H1 (cell line): ENCODE results near the gene ARHGEF28. TPM values are rescaled to one million over a fixed set of nuclear protein-coding genes. Genes with fewer than 3 reads are reported as not detected.

Source experiments
- BACH1 ChIP-seq: IDR thresholded peaks from 2 replicates; pipeline ENCODE4 v1.6.1; 2012; ENCODE audit warnings: low read length, improper control_type of control experiment
- POLR2A ChIP-seq, 2 experiments: IDR thresholded peaks; 1 replicate in 1 of 2; 2 replicates in 1 of 2; pipeline ENCODE4 v1.6.1; 2011; ENCODE audit warnings: low read depth in 2 of 2, low read length in 2 of 2, mild to moderate bottlenecking in 2 of 2; ENCODE audit errors: control extremely low read depth in 1 of 2
- SIN3A ChIP-seq, 2 experiments: IDR thresholded peaks in 1 of 2; conservative IDR thresholded peaks in 1 of 2; 2 replicates each; pipeline ENCODE4 v1.6.1; 2011 to 2012; ENCODE audit warnings: low read length in 2 of 2, improper control_type of control experiment in 1 of 2, low read depth in 1 of 2, mild to moderate bottlenecking in 1 of 2
- TAF7 ChIP-seq: optimal IDR thresholded peaks from 2 replicates; pipeline ENCODE3; 2011; ENCODE audit warnings: low read depth, mild to moderate bottlenecking, inconsistent platforms, low read length, moderate library complexity, borderline replicate concordance
- USF2 ChIP-seq: IDR thresholded peaks from 2 replicates; pipeline ENCODE4 v1.6.1; 2011; ENCODE audit warnings: low read length, improper control_type of control experiment
- polyA plus RNA-seq, 7 experiments: library from polyadenylated mRNA; depleted of rRNA in 3 of 7; stranded (reverse) in 5 of 7; unstranded in 2 of 7; fragments of >200 nt in 5 of 7; fragments of 200-250 nt in 2 of 7; gene quantifications; 1 replicate in 5 of 7; 2 replicates in 1 of 7; 4 replicates in 1 of 7; pipeline versions ENCODE4 v1.2.1 to v1.2.3, GENCODE V29; 2011 to 2013; ENCODE audit warnings: missing spikeins in 2 of 7, mixed read lengths in 2 of 7
- total RNA-seq: library from RNA; stranded (reverse); fragmentation: NEBNext Ultra II Directional; extraction: Animal tissue kit (Norgen Biotek cat#: 25700); gene quantifications from 2 replicates; pipeline ENCODE4 v1.2.1, GENCODE V29; 2021
- TF ChIP-seq, protein P1 (sequence below): fragments of 300-600 bp; sonication (generic); IDR thresholded peaks from 2 replicates; pipeline ENCODE4 v1.7.1; 2012; ENCODE audit warnings: low read length, moderate library complexity, mild to moderate bottlenecking, inconsistent platforms; ENCODE audit not compliant: insufficient replicate concordance
- TF ChIP-seq, protein P2 (sequence below): IDR thresholded peaks from 2 replicates; pipeline ENCODE4 v1.6.1; 2012; ENCODE audit warnings: inconsistent platforms

The ARHGEF28 gene
- total and polyA plus RNA-seq, 2 of the 8 experiments (the other 6 are each of a cell fraction or from before 2014, with no cell fraction given), result 0.33 to 1.0 TPM

- TF ChIP-seq, protein P1, sequence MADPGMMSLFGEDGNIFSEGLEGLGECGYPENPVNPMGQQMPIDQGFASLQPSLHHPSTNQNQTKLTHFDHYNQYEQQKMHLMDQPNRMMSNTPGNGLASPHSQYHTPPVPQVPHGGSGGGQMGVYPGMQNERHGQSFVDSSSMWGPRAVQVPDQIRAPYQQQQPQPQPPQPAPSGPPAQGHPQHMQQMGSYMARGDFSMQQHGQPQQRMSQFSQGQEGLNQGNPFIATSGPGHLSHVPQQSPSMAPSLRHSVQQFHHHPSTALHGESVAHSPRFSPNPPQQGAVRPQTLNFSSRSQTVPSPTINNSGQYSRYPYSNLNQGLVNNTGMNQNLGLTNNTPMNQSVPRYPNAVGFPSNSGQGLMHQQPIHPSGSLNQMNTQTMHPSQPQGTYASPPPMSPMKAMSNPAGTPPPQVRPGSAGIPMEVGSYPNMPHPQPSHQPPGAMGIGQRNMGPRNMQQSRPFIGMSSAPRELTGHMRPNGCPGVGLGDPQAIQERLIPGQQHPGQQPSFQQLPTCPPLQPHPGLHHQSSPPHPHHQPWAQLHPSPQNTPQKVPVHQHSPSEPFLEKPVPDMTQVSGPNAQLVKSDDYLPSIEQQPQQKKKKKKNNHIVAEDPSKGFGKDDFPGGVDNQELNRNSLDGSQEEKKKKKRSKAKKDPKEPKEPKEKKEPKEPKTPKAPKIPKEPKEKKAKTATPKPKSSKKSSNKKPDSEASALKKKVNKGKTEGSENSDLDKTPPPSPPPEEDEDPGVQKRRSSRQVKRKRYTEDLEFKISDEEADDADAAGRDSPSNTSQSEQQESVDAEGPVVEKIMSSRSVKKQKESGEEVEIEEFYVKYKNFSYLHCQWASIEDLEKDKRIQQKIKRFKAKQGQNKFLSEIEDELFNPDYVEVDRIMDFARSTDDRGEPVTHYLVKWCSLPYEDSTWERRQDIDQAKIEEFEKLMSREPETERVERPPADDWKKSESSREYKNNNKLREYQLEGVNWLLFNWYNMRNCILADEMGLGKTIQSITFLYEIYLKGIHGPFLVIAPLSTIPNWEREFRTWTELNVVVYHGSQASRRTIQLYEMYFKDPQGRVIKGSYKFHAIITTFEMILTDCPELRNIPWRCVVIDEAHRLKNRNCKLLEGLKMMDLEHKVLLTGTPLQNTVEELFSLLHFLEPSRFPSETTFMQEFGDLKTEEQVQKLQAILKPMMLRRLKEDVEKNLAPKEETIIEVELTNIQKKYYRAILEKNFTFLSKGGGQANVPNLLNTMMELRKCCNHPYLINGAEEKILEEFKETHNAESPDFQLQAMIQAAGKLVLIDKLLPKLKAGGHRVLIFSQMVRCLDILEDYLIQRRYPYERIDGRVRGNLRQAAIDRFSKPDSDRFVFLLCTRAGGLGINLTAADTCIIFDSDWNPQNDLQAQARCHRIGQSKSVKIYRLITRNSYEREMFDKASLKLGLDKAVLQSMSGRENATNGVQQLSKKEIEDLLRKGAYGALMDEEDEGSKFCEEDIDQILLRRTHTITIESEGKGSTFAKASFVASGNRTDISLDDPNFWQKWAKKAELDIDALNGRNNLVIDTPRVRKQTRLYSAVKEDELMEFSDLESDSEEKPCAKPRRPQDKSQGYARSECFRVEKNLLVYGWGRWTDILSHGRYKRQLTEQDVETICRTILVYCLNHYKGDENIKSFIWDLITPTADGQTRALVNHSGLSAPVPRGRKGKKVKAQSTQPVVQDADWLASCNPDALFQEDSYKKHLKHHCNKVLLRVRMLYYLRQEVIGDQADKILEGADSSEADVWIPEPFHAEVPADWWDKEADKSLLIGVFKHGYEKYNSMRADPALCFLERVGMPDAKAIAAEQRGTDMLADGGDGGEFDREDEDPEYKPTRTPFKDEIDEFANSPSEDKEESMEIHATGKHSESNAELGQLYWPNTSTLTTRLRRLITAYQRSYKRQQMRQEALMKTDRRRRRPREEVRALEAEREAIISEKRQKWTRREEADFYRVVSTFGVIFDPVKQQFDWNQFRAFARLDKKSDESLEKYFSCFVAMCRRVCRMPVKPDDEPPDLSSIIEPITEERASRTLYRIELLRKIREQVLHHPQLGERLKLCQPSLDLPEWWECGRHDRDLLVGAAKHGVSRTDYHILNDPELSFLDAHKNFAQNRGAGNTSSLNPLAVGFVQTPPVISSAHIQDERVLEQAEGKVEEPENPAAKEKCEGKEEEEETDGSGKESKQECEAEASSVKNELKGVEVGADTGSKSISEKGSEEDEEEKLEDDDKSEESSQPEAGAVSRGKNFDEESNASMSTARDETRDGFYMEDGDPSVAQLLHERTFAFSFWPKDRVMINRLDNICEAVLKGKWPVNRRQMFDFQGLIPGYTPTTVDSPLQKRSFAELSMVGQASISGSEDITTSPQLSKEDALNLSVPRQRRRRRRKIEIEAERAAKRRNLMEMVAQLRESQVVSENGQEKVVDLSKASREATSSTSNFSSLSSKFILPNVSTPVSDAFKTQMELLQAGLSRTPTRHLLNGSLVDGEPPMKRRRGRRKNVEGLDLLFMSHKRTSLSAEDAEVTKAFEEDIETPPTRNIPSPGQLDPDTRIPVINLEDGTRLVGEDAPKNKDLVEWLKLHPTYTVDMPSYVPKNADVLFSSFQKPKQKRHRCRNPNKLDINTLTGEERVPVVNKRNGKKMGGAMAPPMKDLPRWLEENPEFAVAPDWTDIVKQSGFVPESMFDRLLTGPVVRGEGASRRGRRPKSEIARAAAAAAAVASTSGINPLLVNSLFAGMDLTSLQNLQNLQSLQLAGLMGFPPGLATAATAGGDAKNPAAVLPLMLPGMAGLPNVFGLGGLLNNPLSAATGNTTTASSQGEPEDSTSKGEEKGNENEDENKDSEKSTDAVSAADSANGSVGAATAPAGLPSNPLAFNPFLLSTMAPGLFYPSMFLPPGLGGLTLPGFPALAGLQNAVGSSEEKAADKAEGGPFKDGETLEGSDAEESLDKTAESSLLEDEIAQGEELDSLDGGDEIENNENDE, result no peak
- no peak for TF ChIP-seq SIN3A (conservative IDR thresholded peaks at IDR 0.05 in 1 of 2, IDR thresholded peaks at IDR 0.05 in 1 of 2; ENCODE audit: low read depth in 1 of 2, low read length in 2 of 2)
- no peak for TF ChIP-seq TAF7
- TF ChIP-seq, protein P2, sequence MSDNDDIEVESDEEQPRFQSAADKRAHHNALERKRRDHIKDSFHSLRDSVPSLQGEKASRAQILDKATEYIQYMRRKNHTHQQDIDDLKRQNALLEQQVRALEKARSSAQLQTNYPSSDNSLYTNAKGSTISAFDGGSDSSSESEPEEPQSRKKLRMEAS, result no peak
- TF ChIP-seq BACH1, result no peak
- TF ChIP-seq POLR2A (IDR thresholded peaks at IDR 0.05; ENCODE audit: control extremely low read depth in 1 of 2, low read depth in 2 of 2, low read length in 2 of 2), result no peak
- TF ChIP-seq USF2, result no peak
These were observed 269.5 kb downstream of the ARHGEF28 start (continued) for GRCh38 chr5:73895471-73895870.
